ENCODE measurements around the gene TLR4.

- TF ChIP-seq CTCF (IDR thresholded peaks at IDR 0.05) (no peak), POLR2A (IDR thresholded peaks at IDR 0.05) (no peak)
These were observed 38.4 kb upstream of the TLR4 start for GRCh38 chr9:117665601-117666385.
